ENCODE results near the gene ARMC5.
A peak's percentile ranks its signal among the peaks of the same experiment; 100 is the strongest.

The ARMC5 gene

GRCh38 chr16:31472709-31473203 is 13.5 kb downstream of the ARMC5 start:
- in situ Hi-C loops (cut with HindIII; ENCODE audit: low pct_ligation_motif_present, low sequenced_read_pairs): loop anchor here (25.0 kb wide), 2 partner anchors 285 to 535 kb away; partner anchors contain the start of genes FUS and ORAI3
- peak overlapping the region; percentile 85 for H3K4me3 ChIP-seq (ENCODE audit: low read depth, low read length)

DNA sequence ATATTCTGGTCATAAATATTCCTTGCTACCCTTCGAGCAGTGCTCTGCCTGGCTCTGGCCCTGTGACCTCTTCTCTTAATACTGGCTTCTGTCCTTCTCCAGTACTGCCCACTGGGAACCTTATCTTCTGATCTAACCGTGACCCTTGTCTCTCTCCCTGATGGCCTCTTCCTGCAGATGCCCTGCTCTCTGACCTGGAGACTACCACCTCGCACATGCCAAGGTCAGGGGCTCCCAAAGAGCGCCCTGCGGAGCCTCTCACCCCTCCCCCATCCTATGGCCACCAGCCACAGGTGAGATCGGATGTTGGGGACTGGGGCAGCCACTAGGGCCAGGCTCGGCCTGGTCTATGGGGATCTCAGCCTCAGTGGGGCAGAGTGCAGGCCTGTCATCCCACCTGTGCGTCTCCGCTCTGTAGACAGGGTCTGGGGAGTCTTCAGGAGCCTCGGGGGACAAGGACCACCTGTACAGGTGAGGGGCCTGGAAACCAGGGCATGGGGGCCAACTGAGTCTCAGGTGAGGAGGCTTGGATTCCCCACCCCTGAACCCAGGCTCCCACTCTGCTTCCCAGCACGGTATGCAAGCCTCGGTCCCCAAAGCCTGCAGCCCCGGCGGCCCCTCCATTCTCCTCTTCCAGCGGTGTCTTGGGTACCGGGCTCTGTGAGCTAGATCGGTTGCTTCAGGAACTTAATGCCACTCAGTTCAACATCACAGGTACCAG is 14.1 kb downstream of the ARMC5 start:
- in situ Hi-C loops (cut with HindIII; ENCODE audit: low pct_ligation_motif_present, low sequenced_read_pairs): loop anchor here (25.0 kb wide), 2 partner anchors 286 to 536 kb away; partner anchors contain the start of genes FUS and ORAI3
- no peak for DNase-seq
- peaks cover 49% of the 10 kb centered on the region for H3K36me3 ChIP-seq (replicated peaks)
- peak overlapping the region; percentile 33 for H3K27ac ChIP-seq
- no peaks in the 10 kb centered on the region for H3K27me3 ChIP-seq (replicated peaks)
- TF ChIP-seq CTCF (IDR thresholded peaks at IDR 0.05; ENCODE audit: low read depth, low read length, missing control alignments): no peak
- H3K4me3 ChIP-seq (ENCODE audit: low read depth, low read length): peak overlapping the region; percentile 85

More at GRCh38 chr16:31472709-31473203, 13.5 kb downstream of the ARMC5 start:
- peak; percentile 82 for TF ChIP-seq CTCF (IDR thresholded peaks at IDR 0.05; ENCODE audit: low read depth, low read length, missing control alignments)
- peak; percentile 97 for DNase-seq
- Histone ChIP-seq H3K27me3 (replicated peaks) (no peaks in the 10 kb centered on the region), H3K27ac (peak overlapping the region; percentile 90), H3K36me3 (replicated peaks) (peaks cover 42% of the 10 kb centered on the region)

- no peak for TF ChIP-seq CTCF (IDR thresholded peaks at IDR 0.05; ENCODE audit: low read depth, low read length, missing control alignments)
- H3K4me3 ChIP-seq (ENCODE audit: low read depth, low read length): no peak overlapping the region
- H3K36me3 ChIP-seq (replicated peaks): peaks cover 55% of the 10 kb centered on the region
- peak overlapping the region; percentile 33 for H3K27ac ChIP-seq
- DNase-seq: peak; percentile 77
- in situ Hi-C loops (cut with HindIII; ENCODE audit: low pct_ligation_motif_present, low sequenced_read_pairs): loop anchor here (25.0 kb wide), 2 partner anchors 287 to 537 kb away; partner anchors contain the start of genes FUS and ORAI3
- H3K27me3 ChIP-seq (replicated peaks): no peaks in the 10 kb centered on the region
Observed at GRCh38 chr16:31474173-31474714, 14.9 kb downstream of the ARMC5 start.

DNA sequence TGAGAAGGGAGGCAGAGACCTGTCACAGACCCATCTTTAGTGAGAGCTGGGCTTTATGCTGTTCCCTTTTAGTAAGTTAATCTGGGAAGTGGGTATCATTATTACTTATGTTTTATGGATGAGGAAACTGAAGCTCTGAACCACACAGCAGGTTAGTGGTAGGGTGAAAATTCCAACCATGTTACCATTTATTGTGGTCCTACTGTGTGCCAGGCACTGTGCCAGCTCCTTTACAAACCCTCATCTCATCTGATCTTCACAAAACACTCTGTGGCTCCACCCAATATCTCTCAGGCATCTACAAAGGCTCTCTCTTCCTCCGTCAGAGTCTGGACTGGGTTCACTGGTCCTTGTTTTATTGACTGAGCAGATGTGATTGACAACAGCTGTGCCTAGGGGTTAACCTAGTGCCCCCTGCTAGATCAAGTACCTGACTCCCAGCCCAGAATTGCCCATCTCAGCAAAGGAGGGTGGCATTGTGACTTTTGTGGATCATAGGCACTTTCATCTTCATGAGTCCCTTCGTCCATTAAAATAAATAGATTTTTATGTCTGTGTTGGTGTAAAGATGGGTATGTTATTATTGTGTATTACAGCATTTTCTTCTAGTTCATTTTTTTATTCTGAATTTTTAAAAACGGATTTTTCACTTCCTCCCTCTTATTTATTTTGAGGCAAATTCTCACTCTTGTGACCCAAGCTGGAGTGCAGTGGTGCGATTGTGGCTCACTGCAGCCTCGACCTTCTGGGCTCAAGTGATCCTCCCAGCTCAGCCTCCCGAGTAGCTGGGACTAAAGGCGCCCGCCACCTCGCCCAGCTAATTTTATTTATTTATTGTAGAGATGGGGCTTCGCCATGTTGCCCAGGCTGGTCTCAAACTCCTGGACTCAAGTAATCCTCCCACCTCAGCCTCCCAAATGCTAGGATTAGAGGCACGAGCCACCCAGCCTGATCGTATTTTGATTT is 15.8 kb downstream of the ARMC5 start:
- peaks cover 58% of the 10 kb centered on the region for H3K36me3 ChIP-seq (replicated peaks)
- peak overlapping the region; percentile 33 for H3K27ac ChIP-seq
- no peak overlapping the region for H3K4me3 ChIP-seq (ENCODE audit: low read depth, low read length)
- no peaks in the 10 kb centered on the region for H3K27me3 ChIP-seq (replicated peaks)
- in situ Hi-C loops (cut with HindIII; ENCODE audit: low pct_ligation_motif_present, low sequenced_read_pairs): loop anchor here (25.0 kb wide), 2 partner anchors 288 to 538 kb away; partner anchors contain the start of genes FUS and ORAI3
- TF ChIP-seq CTCF (IDR thresholded peaks at IDR 0.05; ENCODE audit: low read depth, low read length, missing control alignments): no peak
- no peak for DNase-seq

- Histone ChIP-seq H3K27ac (no peak overlapping the region), H3K36me3 (replicated peaks) (peaks cover 58% of the 10 kb centered on the region), H3K27me3 (replicated peaks) (no peaks in the 10 kb centered on the region), H3K4me3 (ENCODE audit: low read depth, low read length) (no peak overlapping the region)
- DNase-seq: no peak
- TF ChIP-seq CTCF (IDR thresholded peaks at IDR 0.05; ENCODE audit: low read depth, low read length, missing control alignments): no peak
- in situ Hi-C loops (cut with HindIII; ENCODE audit: low pct_ligation_motif_present, low sequenced_read_pairs): no loop called here
Observed at GRCh38 chr16:31475946-31476302, 16.6 kb downstream of the ARMC5 start.
